ENCODE data around the gene CSKMT.

DNA sequence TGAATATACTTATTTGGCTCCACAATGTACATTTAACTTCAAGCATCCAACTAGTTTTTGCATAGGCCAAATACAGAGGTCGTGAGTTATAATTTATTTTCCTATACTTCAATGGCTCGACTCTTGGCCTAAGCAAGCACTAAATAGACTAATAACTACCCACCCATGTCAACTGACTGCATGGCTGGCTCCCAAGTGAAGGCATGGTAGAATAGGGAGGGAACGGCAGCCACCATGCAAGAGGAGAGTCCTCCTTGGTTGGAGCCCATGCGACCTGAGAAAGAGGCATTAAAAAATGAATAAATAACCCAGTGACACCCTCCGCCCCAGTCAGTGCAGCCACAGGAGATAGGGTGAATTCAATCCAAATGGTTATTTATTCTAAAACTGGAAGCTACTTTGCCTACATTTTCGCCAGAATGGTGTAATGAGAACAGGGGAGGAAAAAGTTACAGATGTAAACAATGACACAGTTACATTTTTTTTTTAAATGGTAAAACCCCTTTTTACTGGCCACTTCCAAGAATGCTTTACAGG is 47.2 kb downstream of the CSKMT start:
- TF ChIP-seq, protein P1, sequence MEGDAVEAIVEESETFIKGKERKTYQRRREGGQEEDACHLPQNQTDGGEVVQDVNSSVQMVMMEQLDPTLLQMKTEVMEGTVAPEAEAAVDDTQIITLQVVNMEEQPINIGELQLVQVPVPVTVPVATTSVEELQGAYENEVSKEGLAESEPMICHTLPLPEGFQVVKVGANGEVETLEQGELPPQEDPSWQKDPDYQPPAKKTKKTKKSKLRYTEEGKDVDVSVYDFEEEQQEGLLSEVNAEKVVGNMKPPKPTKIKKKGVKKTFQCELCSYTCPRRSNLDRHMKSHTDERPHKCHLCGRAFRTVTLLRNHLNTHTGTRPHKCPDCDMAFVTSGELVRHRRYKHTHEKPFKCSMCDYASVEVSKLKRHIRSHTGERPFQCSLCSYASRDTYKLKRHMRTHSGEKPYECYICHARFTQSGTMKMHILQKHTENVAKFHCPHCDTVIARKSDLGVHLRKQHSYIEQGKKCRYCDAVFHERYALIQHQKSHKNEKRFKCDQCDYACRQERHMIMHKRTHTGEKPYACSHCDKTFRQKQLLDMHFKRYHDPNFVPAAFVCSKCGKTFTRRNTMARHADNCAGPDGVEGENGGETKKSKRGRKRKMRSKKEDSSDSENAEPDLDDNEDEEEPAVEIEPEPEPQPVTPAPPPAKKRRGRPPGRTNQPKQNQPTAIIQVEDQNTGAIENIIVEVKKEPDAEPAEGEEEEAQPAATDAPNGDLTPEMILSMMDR (IDR thresholded peaks at IDR 0.05), result no peak
- TF ChIP-seq POLR2A (IDR thresholded peaks at IDR 0.05), result no peak
